Activated CD8-positive, alpha-beta memory T cell treated with anti-CD3 and anti-CD28 coated beads for 4 hours (primary cell): ENCODE results near the gene NUTM2A.
"Not testable (repeated sequence)": the region's sequence is repeated elsewhere in the genome, so short reads cannot be mapped to it uniquely, and the experiment has no call there.

Experiments
- DNase-seq, 2 donors: peaks; one replicate each; pipeline ENCODE4 v3.0.0-alpha.2; 2020; ENCODE audit warnings: low read depth in 2 of 2

The NUTM2A gene

GRCh38 chr10:87248818-87249353, 23.6 kb downstream of the NUTM2A start:
- DNase-seq, result not testable (repeated sequence)

- DNase-seq, result not testable (repeated sequence)
Measured at GRCh38 chr10:87280749-87281392, 55.6 kb downstream of the NUTM2A start.
